Smooth muscle cell (in vitro differentiated cells): ENCODE results near the gene C4B. TPM values are rescaled to one million over a fixed set of nuclear protein-coding genes. Genes with fewer than 3 reads are reported as not detected.
"Not testable (repeated sequence)": the region's sequence is repeated elsewhere in the genome, so short reads cannot be mapped to it uniquely, and the experiment has no call there.

Source experiments
- DNase-seq: peaks from one replicate; lab custom pipeline; 2025; ENCODE audit not compliant: unreplicated experiment; lab: John Stamatoyannopoulos, UW
- H2AFZ ChIP-seq: fragments of 200-600 bp; sonication (generic); 2 replicates; pipeline ENCODE4 v1.6.0; 2016; ENCODE audit warnings: antibody characterized with exemption, low read depth, mild to moderate bottlenecking
- H3F3A ChIP-seq: fragments of 200-600 bp; sonication (generic); 2 replicates; pipeline ENCODE4 v1.6.0; 2017; ENCODE audit warnings: antibody characterized with exemption, low read depth
- H3K27ac ChIP-seq: fragments of 200-600 bp; sonication (generic); 2 replicates; pipeline ENCODE4 v1.5.1; 2016; ENCODE audit warnings: low read depth, mild to moderate bottlenecking
- H3K27me3 ChIP-seq: fragments of 200-600 bp; sonication (generic); 2 replicates; pipeline ENCODE4 v1.6.1; 2016; ENCODE audit warnings: low read depth, mild to moderate bottlenecking
- H3K36me3 ChIP-seq: fragments of 200-600 bp; sonication (generic); 2 replicates; pipeline ENCODE4 v1.5.1; 2016; ENCODE audit warnings: low read depth
- H3K4me1 ChIP-seq: fragments of 200-600 bp; sonication (generic); 2 replicates; pipeline ENCODE4 v1.5.1; 2016; ENCODE audit warnings: low read depth
- H3K4me2 ChIP-seq: fragments of 200-600 bp; sonication (generic); 2 replicates; pipeline ENCODE4 v1.6.0; 2016; ENCODE audit warnings: mild to moderate bottlenecking
- H3K4me3 ChIP-seq: fragments of 200-600 bp; sonication (generic); 2 replicates; pipeline ENCODE4 v1.5.1; 2016; ENCODE audit warnings: mild to moderate bottlenecking
- H3K79me2 ChIP-seq: fragments of 200-600 bp; sonication (generic); 2 replicates; pipeline ENCODE4 v1.6.0; 2016; ENCODE audit warnings: low read depth, mild to moderate bottlenecking
- H3K9ac ChIP-seq: fragments of 200-600 bp; sonication (generic); 2 replicates; pipeline ENCODE4 v1.6.0; 2016; ENCODE audit warnings: low read depth
- H3K9me3 ChIP-seq: fragments of 200-600 bp; sonication (generic); replicated peaks from 2 replicates; pipeline ENCODE4 v1.5.1; 2016; ENCODE audit warnings: low read depth
- H4K20me1 ChIP-seq: fragments of 200-600 bp; sonication (generic); 2 replicates; pipeline ENCODE4 v1.6.0; 2016; ENCODE audit warnings: low read depth
- CTCF ChIP-seq: fragments of 200-600 bp; sonication (generic); IDR thresholded peaks from 2 replicates; pipeline ENCODE4 v1.5.1; 2017; ENCODE audit warnings: borderline replicate concordance, mild to moderate bottlenecking, antibody characterized with exemption; ENCODE audit not compliant: insufficient read depth, poor library complexity, severe bottlenecking
- WGBS: methylation state at CpG from one replicate; pipeline ENCODE4 v1.1.7; 2016; ENCODE audit warnings: low lambda C conversion rate; 5-methylcytosine and 5-hydroxymethylcytosine counted together
- polyA plus RNA-seq: library from polyadenylated mRNA; unstranded; fragments of >200 nt; fragmentation: Nextera tagmentation; extraction: Ambion mirVana; gene quantifications from 2 replicates; pipeline ENCODE4 v1.2.1, GENCODE V29; 2016
- total RNA-seq: library from RNA; depleted of rRNA; stranded (reverse); fragments of >200 nt; gene quantifications from 2 replicates; pipeline ENCODE4 v1.2.3, GENCODE V29; 2014

The C4B gene
- total and polyA plus RNA-seq, 2 experiments from 2014 or later, result 1.3 to 3.8 TPM

GRCh38 chr6:31978831-31979230 lies 35.8 kb upstream of the C4B start:
- H3K4me1 ChIP-seq, result no peaks in the 10 kb centered on the region
- H3K79me2 ChIP-seq, result peaks cover 8% of the 10 kb centered on the region
- H3F3A ChIP-seq, result no peaks in the 10 kb centered on the region
- 94% methylated on average over 5 of the region's 5 CpGs for WGBS
- no peak overlapping the region for H3K4me2 ChIP-seq
- no peak overlapping the region for H3K4me3 ChIP-seq
- H3K36me3 ChIP-seq, result no peaks in the 10 kb centered on the region
- no peak for DNase-seq
- no peak for TF ChIP-seq CTCF
- no peak overlapping the region for H3K27ac ChIP-seq
- H3K9ac ChIP-seq, result no peak overlapping the region
- H3K9me3 ChIP-seq, result no peaks in the 10 kb centered on the region
- H3K27me3 ChIP-seq, result no peaks in the 10 kb centered on the region
- no peak overlapping the region for H2AFZ ChIP-seq
- no peaks in the 10 kb centered on the region for H4K20me1 ChIP-seq

GRCh38 chr6:31979238-31979898 lies 35.2 kb upstream of the C4B start:
- TF ChIP-seq CTCF, result no peak
- no peaks in the 10 kb centered on the region for H3K9me3 ChIP-seq
- H3K9ac ChIP-seq, result no peak overlapping the region
- no peak for DNase-seq
- H3K4me3 ChIP-seq, result no peak overlapping the region
- no peaks in the 10 kb centered on the region for H3K27me3 ChIP-seq
- H3K79me2 ChIP-seq, result peaks cover 3% of the 10 kb centered on the region
- WGBS, result 100% methylated on average over 3 of the region's 3 CpGs
- H3K4me2 ChIP-seq, result no peak overlapping the region
- no peaks in the 10 kb centered on the region for H3K36me3 ChIP-seq
- no peak overlapping the region for H3K27ac ChIP-seq
- no peaks in the 10 kb centered on the region for H3F3A ChIP-seq
- no peaks in the 10 kb centered on the region for H3K4me1 ChIP-seq
- no peaks in the 10 kb centered on the region for H4K20me1 ChIP-seq
- H2AFZ ChIP-seq, result no peak overlapping the region

GRCh38 chr6:31980195-31980876 lies 34.3 kb upstream of the C4B start:
- H4K20me1 ChIP-seq, H3K4me1 ChIP-seq, H3K4me2 ChIP-seq, H3F3A ChIP-seq, H3K36me3 ChIP-seq, H3K9me3 ChIP-seq, H3K9ac ChIP-seq, H2AFZ ChIP-seq, H3K27ac ChIP-seq, DNase-seq, H3K27me3 ChIP-seq, H3K4me3 ChIP-seq, H3K79me2 ChIP-seq: not testable (repeated sequence)
- WGBS, result 92% methylated on average over 12 of the region's 13 CpGs

GRCh38 chr6:31980998-31981397 lies 33.6 kb upstream of the C4B start:
- H3K27ac ChIP-seq, H3K4me2 ChIP-seq, H3K79me2 ChIP-seq, H3K9me3 ChIP-seq, H2AFZ ChIP-seq, H3K27me3 ChIP-seq, H4K20me1 ChIP-seq, H3K4me3 ChIP-seq, DNase-seq, H3K4me1 ChIP-seq, H3F3A ChIP-seq, H3K9ac ChIP-seq, H3K36me3 ChIP-seq: not testable (repeated sequence)
- WGBS, result no CpG with 5 or more reads among the region's 5 CpGs

GRCh38 chr6:31981744-31982143 lies 32.9 kb upstream of the C4B start, which contains the start of gene C4A:
C4A (plus strand) TSS chr6:31982057; CDS start chr6:31982108, 51 bp downstream.
- DNase-seq, H3K36me3 ChIP-seq, H4K20me1 ChIP-seq, H3F3A ChIP-seq, H3K79me2 ChIP-seq, H3K9me3 ChIP-seq, H3K4me3 ChIP-seq, H3K27ac ChIP-seq, H3K4me2 ChIP-seq, H3K27me3 ChIP-seq, H2AFZ ChIP-seq, H3K9ac ChIP-seq, H3K4me1 ChIP-seq: not testable (repeated sequence)
- no CpG with 5 or more reads among the region's 7 CpGs for WGBS

GRCh38 chr6:31989363-31989762 lies 25.2 kb upstream of the C4B start:
- not testable (repeated sequence) for H2AFZ ChIP-seq, H4K20me1 ChIP-seq, H3K4me2 ChIP-seq, DNase-seq, H3K36me3 ChIP-seq, H3K4me3 ChIP-seq, H3K27ac ChIP-seq, H3K9me3 ChIP-seq, H3F3A ChIP-seq, H3K4me1 ChIP-seq, H3K79me2 ChIP-seq, H3K9ac ChIP-seq, H3K27me3 ChIP-seq
- WGBS, result no CpG with 5 or more reads among the region's 10 CpGs

GRCh38 chr6:31994421-31994820 lies 20.2 kb upstream of the C4B start:
- not testable (repeated sequence) for H3K27ac ChIP-seq, H2AFZ ChIP-seq, H3K9ac ChIP-seq, H3K4me3 ChIP-seq, H3K4me1 ChIP-seq, H3K79me2 ChIP-seq, H3K9me3 ChIP-seq, H4K20me1 ChIP-seq, DNase-seq, H3K27me3 ChIP-seq, H3K36me3 ChIP-seq, H3K4me2 ChIP-seq, H3F3A ChIP-seq
- WGBS, result no CpG with 5 or more reads among the region's 14 CpGs
